ENCODE results near the gene SCLY.

DNA sequence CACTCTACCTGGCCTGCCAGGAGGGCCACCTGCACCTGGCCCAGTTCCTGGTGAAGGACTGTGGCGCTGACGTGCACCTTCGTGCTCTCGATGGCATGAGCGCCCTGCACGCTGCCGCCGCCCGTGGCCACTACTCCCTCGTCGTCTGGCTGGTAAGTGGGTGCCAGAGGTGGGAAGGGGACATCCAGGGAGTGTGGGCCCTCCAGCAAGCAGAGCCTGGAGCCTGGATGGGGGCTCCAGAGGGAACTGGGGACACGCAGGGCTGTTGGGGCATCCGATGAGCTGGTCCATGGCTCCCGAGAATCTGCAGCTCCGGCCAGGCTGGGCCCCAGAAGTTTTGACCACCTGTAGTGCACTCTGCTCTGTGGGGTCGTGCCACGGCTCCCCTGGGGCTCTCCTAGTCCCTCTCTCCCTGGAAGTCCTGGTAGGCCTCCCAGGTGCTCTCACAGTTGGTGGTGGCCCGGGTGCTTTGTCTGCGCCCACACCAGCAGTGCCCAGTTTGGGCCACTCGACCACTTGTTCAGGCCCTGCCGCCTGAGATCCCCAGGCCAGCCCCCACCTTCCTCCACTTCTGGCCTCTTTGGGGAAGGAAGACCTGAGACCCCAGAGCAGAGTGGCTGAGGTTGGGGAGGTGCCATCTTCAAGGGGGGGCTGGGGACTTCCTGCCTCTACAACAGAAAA is 44.0 kb downstream of the SCLY start:
- TF ChIP-seq, protein P1, sequence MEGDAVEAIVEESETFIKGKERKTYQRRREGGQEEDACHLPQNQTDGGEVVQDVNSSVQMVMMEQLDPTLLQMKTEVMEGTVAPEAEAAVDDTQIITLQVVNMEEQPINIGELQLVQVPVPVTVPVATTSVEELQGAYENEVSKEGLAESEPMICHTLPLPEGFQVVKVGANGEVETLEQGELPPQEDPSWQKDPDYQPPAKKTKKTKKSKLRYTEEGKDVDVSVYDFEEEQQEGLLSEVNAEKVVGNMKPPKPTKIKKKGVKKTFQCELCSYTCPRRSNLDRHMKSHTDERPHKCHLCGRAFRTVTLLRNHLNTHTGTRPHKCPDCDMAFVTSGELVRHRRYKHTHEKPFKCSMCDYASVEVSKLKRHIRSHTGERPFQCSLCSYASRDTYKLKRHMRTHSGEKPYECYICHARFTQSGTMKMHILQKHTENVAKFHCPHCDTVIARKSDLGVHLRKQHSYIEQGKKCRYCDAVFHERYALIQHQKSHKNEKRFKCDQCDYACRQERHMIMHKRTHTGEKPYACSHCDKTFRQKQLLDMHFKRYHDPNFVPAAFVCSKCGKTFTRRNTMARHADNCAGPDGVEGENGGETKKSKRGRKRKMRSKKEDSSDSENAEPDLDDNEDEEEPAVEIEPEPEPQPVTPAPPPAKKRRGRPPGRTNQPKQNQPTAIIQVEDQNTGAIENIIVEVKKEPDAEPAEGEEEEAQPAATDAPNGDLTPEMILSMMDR (IDR thresholded peaks at IDR 0.05), result no peak
- TF ChIP-seq EZH2 (IDR thresholded peaks at IDR 0.05; ENCODE audit: borderline replicate concordance, insufficient read depth, low read depth, low read length, poor library complexity, severe bottlenecking), result no peak
